ENCODE data around the gene ZYG11B. TPM values are rescaled to one million over a fixed set of nuclear protein-coding genes. Genes with fewer than 3 reads are reported as not detected.
"Not testable (repeated sequence)": the region's sequence is repeated elsewhere in the genome, so short reads cannot be mapped to it uniquely, and the experiment has no call there.

Gene ZYG11B
- polyA plus RNA-seq, 1 donor from 2014 or later: 48.7 TPM

GRCh38 chr1:52834798-52835197, 108.5 kb downstream of the ZYG11B start:
- Histone ChIP-seq H3K79me2 (replicated peaks; ENCODE audit: insufficient read depth, low read length) (no peaks in the 10 kb centered on the region), H3K9me2 (ENCODE audit: insufficient read depth, low read length) (no peaks in the 10 kb centered on the region), H3K9me3 (ENCODE audit: low read length) (no peaks in the 10 kb centered on the region), H2AFZ (ENCODE audit: low read depth, low read length) (no peak overlapping the region), H4K20me1 (ENCODE audit: insufficient read depth) (no peaks in the 10 kb centered on the region), H3K36me3 (ENCODE audit: insufficient read depth, low read length) (no peaks in the 10 kb centered on the region), H3F3A (ENCODE audit: insufficient read depth, low read length, poor library complexity, severe bottlenecking) (no peaks in the 10 kb centered on the region), H3K4me2 (ENCODE audit: low read length) (no peak overlapping the region), H3K27ac (ENCODE audit: low read length) (no peak overlapping the region), H3K27me3 (ENCODE audit: insufficient read depth, low read depth, low read length) (no peaks in the 10 kb centered on the region), H3K9ac (ENCODE audit: low read length) (no peak overlapping the region), H3K4me3 (ENCODE audit: low read length) (no peak overlapping the region)
- TF ChIP-seq MXI1 (conservative IDR thresholded peaks at IDR 0.05; ENCODE audit: poor library complexity, severe bottlenecking) (no peak), CTCF (IDR thresholded peaks at IDR 0.05; ENCODE audit: poor library complexity, severe bottlenecking) (no peak), TAF1 (IDR thresholded peaks at IDR 0.05; ENCODE audit: low read depth) (no peak), POLR2AphosphoS5 (IDR thresholded peaks at IDR 0.05) (no peak), EP300 (conservative IDR thresholded peaks at IDR 0.05; ENCODE audit: poor library complexity, severe bottlenecking) (no peak), RAD21 (conservative IDR thresholded peaks at IDR 0.05) (no peak)

GRCh38 chr1:52836035-52836434, 109.8 kb downstream of the ZYG11B start:
- Histone ChIP-seq H3F3A (ENCODE audit: insufficient read depth, low read length, poor library complexity, severe bottlenecking) (no peaks in the 10 kb centered on the region), H2AFZ (ENCODE audit: low read depth, low read length) (no peak overlapping the region), H4K20me1 (ENCODE audit: insufficient read depth) (no peaks in the 10 kb centered on the region), H3K4me3 (ENCODE audit: low read length) (no peak overlapping the region), H3K4me2 (ENCODE audit: low read length) (no peak overlapping the region), H3K9ac (ENCODE audit: low read length) (no peak overlapping the region), H3K79me2 (replicated peaks; ENCODE audit: insufficient read depth, low read length) (no peaks in the 10 kb centered on the region), H3K9me3 (ENCODE audit: low read length) (no peaks in the 10 kb centered on the region), H3K27me3 (ENCODE audit: insufficient read depth, low read depth, low read length) (no peaks in the 10 kb centered on the region), H3K9me2 (ENCODE audit: insufficient read depth, low read length) (no peaks in the 10 kb centered on the region), H3K36me3 (ENCODE audit: insufficient read depth, low read length) (no peaks in the 10 kb centered on the region), H3K27ac (ENCODE audit: low read length) (no peak overlapping the region)
- TF ChIP-seq CTCF (IDR thresholded peaks at IDR 0.05; ENCODE audit: poor library complexity, severe bottlenecking) (no peak), SMC3 (conservative IDR thresholded peaks at IDR 0.05; ENCODE audit: poor library complexity) (no peak), REST (IDR thresholded peaks at IDR 0.05; ENCODE audit: borderline replicate concordance) (no peak), POLR2AphosphoS5 (IDR thresholded peaks at IDR 0.05) (no peak), EP300 (conservative IDR thresholded peaks at IDR 0.05; ENCODE audit: poor library complexity, severe bottlenecking) (no peak), RAD21 (conservative IDR thresholded peaks at IDR 0.05) (no peak), TAF1 (IDR thresholded peaks at IDR 0.05; ENCODE audit: low read depth) (no peak), MXI1 (conservative IDR thresholded peaks at IDR 0.05; ENCODE audit: poor library complexity, severe bottlenecking) (no peak), EZH2 (IDR thresholded peaks at IDR 0.05; ENCODE audit: borderline replicate concordance, insufficient read depth, low read length, poor library complexity, severe bottlenecking) (no peak)

GRCh38 chr1:52839175-52839574, 112.9 kb downstream of the ZYG11B start:
- H3K9ac ChIP-seq (ENCODE audit: low read length); H3K9me3 ChIP-seq (ENCODE audit: low read length); H3F3A ChIP-seq (ENCODE audit: insufficient read depth, low read length, poor library complexity, severe bottlenecking); H3K27ac ChIP-seq (ENCODE audit: low read length); H2AFZ ChIP-seq (ENCODE audit: low read depth, low read length); H3K36me3 ChIP-seq (ENCODE audit: insufficient read depth, low read length); H3K4me2 ChIP-seq (ENCODE audit: low read length); H4K20me1 ChIP-seq (ENCODE audit: insufficient read depth); H3K4me3 ChIP-seq (ENCODE audit: low read length); H3K79me2 ChIP-seq (replicated peaks; ENCODE audit: insufficient read depth, low read length); H3K9me2 ChIP-seq (ENCODE audit: insufficient read depth, low read length): not testable (repeated sequence)
- H3K27me3 ChIP-seq (ENCODE audit: insufficient read depth, low read depth, low read length): peaks cover 27% of the 10 kb centered on the region

Data from neural cell (in vitro differentiated cells).